ENCODE measurements around the gene CDK5R2.

Gene CDK5R2

DNA sequence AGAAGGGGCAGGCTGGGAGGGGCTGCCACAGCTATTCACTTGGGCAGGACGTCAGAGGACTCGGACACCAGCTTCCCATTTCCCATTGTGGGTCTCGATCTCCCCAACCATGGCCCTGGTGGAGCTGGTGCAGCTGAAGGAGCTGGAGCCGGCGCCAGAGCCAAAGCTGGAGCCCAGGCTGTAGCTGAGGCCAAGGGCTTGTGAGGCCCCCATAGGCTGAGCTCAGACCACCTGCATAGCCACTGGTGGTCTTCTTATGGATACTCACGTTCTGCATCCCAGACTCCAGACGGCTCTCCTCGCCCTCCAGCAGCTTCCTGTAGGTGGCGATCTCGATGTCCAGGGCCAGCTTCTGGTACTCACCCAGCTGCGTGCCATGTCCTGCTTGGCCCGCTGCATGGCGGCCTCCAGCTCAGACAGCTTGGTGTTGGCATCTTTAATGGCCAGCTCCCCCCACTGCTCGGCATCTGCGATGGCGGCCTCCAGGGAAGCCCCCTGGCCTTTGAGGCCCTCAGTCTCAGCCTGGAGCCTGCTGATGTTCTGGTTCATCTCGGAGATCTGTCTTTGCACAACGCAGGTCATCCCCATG is 6.0 kb upstream of the CDK5R2 start:
- ATAC-seq = no peak
- TF ChIP-seq ZFP3 (CRISPR knock-in tag; IDR thresholded peaks at IDR 0.05) (no peak), PPARA (CRISPR knock-in tag; IDR thresholded peaks at IDR 0.05; ENCODE audit: borderline replicate concordance) (no peak), TOX (CRISPR knock-in tag; IDR thresholded peaks at IDR 0.05; ENCODE audit: borderline replicate concordance) (no peak), CSRNP3 (CRISPR knock-in tag; IDR thresholded peaks at IDR 0.05) (no peak), ZFP30 (CRISPR knock-in tag; IDR thresholded peaks at IDR 0.05) (no peak), RARB (CRISPR knock-in tag; IDR thresholded peaks at IDR 0.05) (no peak), TCF4 (CRISPR knock-in tag; IDR thresholded peaks at IDR 0.05; ENCODE audit: borderline replicate concordance) (no peak)

- ATAC-seq = no peak
- TF ChIP-seq, protein P1, sequence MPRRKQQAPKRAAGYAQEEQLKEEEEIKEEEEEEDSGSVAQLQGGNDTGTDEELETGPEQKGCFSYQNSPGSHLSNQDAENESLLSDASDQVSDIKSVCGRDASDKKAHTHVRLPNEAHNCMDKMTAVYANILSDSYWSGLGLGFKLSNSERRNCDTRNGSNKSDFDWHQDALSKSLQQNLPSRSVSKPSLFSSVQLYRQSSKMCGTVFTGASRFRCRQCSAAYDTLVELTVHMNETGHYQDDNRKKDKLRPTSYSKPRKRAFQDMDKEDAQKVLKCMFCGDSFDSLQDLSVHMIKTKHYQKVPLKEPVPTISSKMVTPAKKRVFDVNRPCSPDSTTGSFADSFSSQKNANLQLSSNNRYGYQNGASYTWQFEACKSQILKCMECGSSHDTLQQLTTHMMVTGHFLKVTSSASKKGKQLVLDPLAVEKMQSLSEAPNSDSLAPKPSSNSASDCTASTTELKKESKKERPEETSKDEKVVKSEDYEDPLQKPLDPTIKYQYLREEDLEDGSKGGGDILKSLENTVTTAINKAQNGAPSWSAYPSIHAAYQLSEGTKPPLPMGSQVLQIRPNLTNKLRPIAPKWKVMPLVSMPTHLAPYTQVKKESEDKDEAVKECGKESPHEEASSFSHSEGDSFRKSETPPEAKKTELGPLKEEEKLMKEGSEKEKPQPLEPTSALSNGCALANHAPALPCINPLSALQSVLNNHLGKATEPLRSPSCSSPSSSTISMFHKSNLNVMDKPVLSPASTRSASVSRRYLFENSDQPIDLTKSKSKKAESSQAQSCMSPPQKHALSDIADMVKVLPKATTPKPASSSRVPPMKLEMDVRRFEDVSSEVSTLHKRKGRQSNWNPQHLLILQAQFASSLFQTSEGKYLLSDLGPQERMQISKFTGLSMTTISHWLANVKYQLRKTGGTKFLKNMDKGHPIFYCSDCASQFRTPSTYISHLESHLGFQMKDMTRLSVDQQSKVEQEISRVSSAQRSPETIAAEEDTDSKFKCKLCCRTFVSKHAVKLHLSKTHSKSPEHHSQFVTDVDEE (CRISPR knock-in tag; IDR thresholded peaks at IDR 0.05) = no peak
- TF ChIP-seq TCF4 (CRISPR knock-in tag; IDR thresholded peaks at IDR 0.05; ENCODE audit: borderline replicate concordance) (no peak), CSRNP3 (CRISPR knock-in tag; IDR thresholded peaks at IDR 0.05) (no peak), OSR1 (CRISPR knock-in tag; IDR thresholded peaks at IDR 0.05) (no peak), ISL1 (CRISPR knock-in tag; IDR thresholded peaks at IDR 0.05) (no peak), ZFP3 (CRISPR knock-in tag; IDR thresholded peaks at IDR 0.05) (no peak), GLIS3 (CRISPR knock-in tag; IDR thresholded peaks at IDR 0.05) (no peak), ARNTL (CRISPR knock-in tag; IDR thresholded peaks at IDR 0.05; ENCODE audit: borderline replicate concordance, low read depth) (no peak)
Observed at GRCh38 chr2:218954541-218955300, 4.7 kb upstream of the CDK5R2 start.

DNA sequence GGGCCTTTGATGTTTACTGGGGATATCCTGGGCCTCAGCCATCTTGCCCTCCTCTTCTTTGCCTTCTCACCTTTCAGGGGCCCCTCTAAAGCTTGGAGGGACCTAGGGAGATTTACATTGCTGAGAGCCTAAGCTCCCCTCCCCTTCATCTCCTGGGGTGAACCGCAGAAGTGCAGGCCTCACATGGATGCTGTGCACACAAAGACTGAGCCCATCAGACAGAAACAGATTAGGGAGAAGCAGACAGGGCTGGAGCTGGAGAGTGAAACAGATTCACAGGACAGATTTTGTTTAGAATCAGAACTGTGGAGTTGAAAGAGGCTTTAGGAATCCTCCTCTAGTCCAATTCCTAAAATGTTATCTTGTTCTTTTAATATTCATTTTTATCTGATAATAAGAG is 3.4 kb upstream of the CDK5R2 start:
- no peak for ATAC-seq
- TF ChIP-seq, protein P1 (CRISPR knock-in tag; IDR thresholded peaks at IDR 0.05) = no peak
- no peak for TF ChIP-seq ZFP3 (CRISPR knock-in tag; IDR thresholded peaks at IDR 0.05)
- no peak for TF ChIP-seq ZNF70 (CRISPR knock-in tag; IDR thresholded peaks at IDR 0.05)
- no peak for TF ChIP-seq TCF4 (CRISPR knock-in tag; IDR thresholded peaks at IDR 0.05; ENCODE audit: borderline replicate concordance)
- TF ChIP-seq SNAI2 (CRISPR knock-in tag; IDR thresholded peaks at IDR 0.05) = no peak
- no peak for TF ChIP-seq ZC3H10 (CRISPR knock-in tag; IDR thresholded peaks at IDR 0.05)
- no peak for TF ChIP-seq OSR1 (CRISPR knock-in tag; IDR thresholded peaks at IDR 0.05)
- no peak for TF ChIP-seq ZFP30 (CRISPR knock-in tag; IDR thresholded peaks at IDR 0.05)
- TF ChIP-seq TOX (CRISPR knock-in tag; IDR thresholded peaks at IDR 0.05; ENCODE audit: borderline replicate concordance) = no peak
- TF ChIP-seq, protein P2, sequence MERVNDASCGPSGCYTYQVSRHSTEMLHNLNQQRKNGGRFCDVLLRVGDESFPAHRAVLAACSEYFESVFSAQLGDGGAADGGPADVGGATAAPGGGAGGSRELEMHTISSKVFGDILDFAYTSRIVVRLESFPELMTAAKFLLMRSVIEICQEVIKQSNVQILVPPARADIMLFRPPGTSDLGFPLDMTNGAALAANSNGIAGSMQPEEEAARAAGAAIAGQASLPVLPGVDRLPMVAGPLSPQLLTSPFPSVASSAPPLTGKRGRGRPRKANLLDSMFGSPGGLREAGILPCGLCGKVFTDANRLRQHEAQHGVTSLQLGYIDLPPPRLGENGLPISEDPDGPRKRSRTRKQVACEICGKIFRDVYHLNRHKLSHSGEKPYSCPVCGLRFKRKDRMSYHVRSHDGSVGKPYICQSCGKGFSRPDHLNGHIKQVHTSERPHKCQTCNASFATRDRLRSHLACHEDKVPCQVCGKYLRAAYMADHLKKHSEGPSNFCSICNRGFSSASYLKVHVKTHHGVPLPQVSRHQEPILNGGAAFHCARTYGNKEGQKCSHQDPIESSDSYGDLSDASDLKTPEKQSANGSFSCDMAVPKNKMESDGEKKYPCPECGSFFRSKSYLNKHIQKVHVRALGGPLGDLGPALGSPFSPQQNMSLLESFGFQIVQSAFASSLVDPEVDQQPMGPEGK (CRISPR knock-in tag; IDR thresholded peaks at IDR 0.05; ENCODE audit: borderline replicate concordance) = no peak
- TF ChIP-seq ARNTL (CRISPR knock-in tag; IDR thresholded peaks at IDR 0.05; ENCODE audit: borderline replicate concordance, low read depth) = no peak
- no peak for TF ChIP-seq RARB (CRISPR knock-in tag; IDR thresholded peaks at IDR 0.05)
- no peak for TF ChIP-seq ISL1 (CRISPR knock-in tag; IDR thresholded peaks at IDR 0.05)
